NCI-H2107 (cell line): ENCODE results near the gene DYNC1LI2.
A peak's percentile ranks its signal among the peaks of the same experiment; 100 is the strongest.

Experiments
- DNase-seq: peaks from one replicate; lab custom pipeline; 2025; lab: John Stamatoyannopoulos, UW

The DYNC1LI2 gene

DNA sequence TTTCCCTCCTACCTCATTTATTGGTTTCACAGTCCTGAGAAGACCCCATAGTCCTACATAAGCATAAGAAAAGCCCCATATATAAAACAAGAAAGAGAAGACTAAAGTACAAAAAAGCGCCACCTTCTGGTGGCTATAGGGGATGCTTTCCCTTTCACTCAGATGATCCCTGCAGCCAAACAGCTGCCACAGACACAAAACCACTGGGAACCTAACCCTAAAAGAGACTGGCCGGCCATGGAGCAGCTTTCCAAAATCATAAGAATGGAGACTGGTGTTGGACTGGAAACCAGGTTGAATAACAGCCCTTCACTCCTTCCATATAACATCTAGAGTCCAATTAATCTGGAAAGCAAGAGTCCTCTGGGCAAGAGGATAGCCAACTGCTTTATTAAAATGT, 11.4 kb downstream of the DYNC1LI2 start:
- no peak for DNase-seq

DNA sequence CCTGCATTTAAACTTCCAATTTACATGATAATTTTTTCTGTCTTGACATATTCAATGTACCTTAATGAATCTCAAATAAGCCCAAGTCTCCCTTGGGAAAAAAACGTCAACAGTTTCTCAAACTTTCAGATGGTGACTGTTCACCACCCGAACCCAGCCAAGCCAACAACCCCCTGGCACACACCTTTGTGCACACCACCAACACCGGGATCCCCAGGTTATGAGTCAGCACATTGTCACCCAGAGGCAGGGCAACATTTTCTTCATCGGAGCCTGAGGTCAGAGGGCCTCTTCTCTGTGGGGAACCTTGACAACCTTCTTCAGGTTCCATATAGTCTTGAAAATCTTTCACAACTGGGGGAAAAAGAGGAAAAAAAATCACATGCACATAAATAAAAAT, 15.5 kb downstream of the DYNC1LI2 start:
- no peak for DNase-seq

DNA sequence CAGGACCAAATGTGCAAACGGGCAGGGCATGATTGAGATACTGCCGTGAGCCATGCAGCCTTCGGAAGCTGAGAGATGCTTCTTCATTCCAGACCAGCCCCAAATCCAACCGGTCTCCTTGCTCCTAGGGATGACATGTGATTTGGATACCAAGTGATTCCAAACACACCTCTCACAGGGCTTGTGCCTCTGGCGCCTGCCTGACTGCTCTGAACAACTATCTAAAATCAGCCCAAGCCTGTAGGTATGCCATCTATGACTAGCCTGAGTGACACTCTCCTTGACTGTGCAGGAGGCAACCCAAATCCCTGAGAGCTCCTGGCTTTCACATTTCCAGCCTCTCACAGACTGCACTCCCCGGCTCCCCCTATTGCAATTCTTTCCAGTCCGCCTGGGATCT, 20.3 kb downstream of the DYNC1LI2 start:
- DNase-seq, result no peak

DNA sequence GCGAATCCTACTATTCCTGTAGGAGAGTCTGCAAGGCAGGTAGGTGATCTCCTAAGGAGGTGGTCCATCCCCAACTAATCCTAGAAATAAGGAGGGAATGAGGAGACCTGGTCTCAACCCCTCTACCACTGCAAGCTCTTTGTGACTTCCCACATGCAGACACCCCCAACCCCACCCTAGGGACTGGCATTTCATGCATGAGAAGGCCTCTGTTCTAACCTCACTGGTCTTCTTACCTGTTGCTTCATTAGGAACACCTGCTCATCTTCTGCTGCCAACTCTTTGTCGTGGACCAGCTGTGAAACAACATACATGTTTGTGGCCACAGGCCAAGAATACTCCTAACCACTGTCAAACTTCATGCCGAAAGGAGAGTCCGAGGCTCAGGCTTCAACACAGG, 22.6 kb downstream of the DYNC1LI2 start:
- no peak for DNase-seq

DNA sequence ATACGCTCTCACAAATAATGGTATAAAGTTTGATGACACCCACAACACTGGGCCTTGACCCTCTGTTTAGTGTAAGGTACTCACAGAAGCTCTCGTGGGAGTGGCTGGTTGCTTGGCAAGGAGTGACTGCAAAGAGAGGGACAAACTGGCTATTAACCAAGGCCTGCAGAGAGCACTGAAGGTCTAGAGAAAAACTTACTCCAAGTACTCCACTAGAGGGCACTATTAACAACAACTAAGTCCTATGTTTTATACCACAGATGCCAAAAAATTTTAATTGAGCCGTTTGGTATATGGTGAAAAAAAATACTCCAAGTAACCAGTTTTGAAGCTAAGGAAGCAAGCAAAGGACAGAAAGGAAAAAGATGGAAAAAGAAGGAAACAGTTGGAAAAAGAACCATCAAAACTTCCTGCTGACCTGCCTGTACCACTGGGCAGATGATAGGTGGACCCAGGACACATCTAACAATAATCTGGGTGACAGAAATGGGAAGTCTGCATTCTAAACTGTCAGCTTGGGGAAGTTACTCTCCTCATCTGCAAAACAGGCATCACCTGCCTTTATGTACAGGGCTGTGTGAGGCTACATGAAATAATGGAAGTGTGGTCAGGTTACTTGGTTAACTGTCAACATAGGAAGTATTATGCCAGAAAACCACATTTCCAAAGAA, 23.2 kb downstream of the DYNC1LI2 start:
- DNase-seq, result peak; percentile 34

DNA sequence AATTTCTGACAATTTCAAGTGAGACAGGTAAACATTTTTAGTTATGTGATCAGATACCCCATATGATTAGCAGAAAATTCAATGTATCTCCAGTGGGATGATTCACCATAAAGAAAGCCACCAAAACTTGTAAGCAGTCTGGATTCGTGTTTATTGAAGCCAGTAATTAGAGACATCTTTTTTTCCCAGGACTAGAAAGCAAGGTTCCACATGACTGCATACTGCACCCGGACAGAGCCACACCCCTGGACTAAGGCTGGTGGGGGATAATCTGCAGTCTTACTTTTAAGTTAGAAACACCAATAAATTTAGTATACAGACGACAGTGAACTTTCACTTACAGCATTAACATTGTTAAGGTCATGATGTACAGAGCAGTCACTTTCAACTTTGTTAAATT, 30.6 kb downstream of the DYNC1LI2 start:
- DNase-seq, result no peak

DNA sequence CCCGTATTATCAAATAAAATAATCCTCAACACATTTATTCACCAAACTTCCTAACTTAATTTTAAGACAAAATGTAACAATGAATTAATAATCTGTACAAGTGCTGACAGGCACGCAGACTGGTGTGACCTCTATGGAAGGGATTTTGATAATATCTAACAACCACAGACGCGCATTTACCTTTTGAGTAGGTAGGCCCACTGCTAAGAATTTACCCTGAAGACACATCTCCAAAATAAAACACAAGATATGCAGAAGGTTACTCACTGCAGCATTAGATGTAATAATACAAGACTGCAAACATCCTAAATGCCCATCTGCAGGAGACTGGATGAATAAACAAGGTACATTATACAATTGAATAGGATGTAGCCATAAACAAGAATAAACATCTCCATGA, 32.2 kb downstream of the DYNC1LI2 start:
- DNase-seq, result no peak

DNA sequence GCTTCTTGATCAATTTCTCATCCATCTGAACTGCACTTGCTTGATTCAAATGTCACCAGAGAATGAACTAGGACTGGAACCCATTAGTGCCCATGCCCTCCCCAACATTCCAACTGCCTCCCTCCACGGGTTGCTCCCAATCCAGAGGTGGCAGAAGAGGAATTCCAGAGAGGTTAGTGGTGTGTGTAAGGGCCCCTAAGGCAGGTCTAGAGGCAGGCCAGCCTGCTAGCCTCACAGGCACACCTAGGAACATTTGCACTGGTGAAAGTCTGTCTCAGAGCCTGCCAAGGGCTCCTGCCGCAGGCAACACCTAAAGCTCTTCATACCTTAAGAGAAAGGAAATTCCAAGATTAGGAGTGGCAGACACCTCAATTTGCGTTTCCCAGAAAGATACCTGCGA, 33.6 kb downstream of the DYNC1LI2 start:
- DNase-seq, result no peak

DNA sequence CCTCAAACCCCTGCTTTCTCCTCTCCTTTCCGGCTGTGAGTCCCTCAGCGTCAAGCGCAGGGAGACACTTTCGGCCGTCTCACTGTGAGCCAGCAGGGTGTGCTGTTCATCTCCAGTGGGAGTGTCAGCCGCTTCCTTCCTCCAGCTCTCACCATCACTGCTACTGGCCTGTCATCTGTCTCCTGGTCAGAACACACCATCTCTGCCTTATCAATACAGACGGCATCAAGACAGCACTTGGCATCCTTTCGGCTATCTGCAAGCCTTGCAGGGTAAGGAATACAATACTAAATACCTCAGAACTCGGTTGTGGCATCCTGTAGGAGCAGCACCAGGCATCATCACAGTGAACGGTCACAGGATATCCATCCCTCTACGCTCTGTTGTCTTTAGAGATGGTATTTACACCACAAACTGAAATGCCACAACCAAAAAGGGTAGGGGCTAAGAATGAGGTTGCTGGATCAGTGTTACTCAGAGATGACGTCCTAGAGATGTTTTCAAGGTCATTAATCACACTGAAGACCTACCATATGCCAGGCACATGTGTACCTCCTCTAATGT, 34.2 kb downstream of the DYNC1LI2 start:
- DNase-seq, result no peak

DNA sequence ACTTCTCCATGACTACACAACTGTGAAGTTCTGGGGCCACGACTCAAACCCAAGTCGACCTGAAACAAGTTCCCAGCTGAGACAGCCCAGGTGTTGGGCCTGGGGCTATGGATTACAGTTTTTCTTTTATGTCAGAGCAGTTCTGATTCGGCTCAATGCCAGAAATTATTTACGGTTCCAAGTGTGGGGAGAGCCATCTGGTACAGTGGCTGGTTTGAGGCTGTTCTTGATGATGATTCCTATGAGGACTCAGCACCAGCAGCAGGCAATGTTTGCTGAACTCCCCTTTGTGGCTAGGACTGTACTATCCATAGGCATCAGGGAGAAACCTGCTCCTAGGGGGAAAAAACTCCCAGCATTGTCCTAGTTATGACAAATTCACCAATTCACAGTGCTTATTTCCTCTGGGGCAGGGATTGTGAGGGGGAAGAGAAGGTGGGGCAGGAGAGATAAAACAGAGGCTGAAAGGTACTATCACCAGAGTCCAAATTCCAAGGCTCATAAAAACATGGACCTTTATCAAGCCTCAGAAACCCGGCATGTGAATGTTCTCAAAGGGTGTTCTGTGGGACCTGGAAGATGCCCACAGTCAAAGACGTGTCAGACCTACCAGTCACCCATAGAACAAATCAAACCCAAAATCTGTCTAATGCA, 36.6 kb downstream of the DYNC1LI2 start:
- no peak for DNase-seq

DNA sequence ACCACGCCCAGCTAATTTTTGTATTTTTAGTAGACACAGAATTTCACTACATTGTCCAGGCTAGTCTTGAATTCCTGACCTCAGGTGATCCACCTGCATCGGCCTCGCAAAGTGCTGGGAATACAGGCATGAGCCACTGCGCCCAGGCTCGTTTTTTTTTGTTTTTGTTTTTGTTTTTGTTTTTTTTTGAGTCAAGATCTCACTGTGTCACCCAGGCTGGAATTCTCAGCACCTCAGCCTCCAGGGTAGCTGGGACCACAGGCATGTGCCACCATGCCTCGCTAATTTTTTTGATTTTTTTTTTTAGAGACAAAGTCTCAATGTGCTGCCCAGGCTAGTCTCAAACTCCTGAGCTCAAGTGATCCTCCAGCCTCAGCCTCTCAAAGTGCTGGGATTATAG, 37.3 kb downstream of the DYNC1LI2 start:
- DNase-seq, result no peak

DNA sequence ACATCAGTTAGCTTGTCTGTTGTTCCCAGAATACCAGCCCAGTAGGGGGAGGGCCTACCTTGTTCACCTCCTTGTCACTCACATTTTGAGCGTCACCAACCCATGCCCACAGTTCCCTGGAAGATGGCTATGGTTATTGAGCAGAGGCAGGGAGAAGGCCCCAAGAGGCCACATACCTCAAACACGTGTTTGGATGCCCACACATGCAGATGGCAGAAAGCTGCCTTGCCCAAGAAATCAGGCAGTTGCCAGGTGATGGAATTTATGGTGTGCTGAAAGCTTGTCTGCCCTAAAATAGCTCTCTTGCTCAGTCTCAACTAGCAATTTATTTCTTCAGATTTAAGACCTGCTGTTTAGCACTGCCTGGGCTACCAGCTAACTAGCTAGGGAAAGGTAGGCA, 38.3 kb downstream of the DYNC1LI2 start:
- no peak for DNase-seq

DNA sequence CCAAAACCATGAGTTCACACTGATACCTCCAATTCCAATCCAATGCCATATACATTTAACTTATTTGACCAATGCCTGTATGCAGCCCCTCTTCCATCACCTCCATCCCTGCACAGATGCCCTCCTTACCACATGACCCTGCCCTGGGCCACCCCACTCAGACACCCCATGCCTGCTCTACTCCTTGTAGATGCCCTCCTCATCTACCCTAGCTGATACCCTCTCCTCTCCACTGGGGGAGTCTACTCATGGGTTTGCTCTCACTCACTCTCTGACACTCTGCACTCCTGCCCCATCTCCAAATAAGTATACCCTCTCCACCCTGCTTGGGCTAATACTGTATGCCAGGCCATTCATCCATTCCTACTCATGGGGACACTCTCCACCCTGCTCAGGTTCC, 38.9 kb downstream of the DYNC1LI2 start:
- no peak for DNase-seq

DNA sequence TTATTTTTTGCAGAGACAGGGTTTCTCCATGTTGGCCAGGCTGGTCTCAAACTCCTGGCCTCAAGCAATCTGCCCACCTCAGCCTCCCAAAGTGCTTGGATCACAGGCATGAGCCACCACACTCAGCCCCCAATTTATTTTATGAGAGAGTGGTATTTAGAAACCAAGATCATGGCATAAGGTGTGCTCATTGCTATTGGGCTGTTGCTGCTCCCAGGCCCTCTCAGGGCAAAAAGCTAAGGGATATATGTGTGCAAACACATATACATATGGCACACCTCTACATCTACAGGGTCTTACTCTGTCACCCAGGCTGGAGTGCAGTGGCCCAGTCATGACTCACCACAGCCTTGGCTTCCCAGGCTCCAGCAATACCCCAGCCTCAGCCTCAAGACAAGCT, 39.8 kb downstream of the DYNC1LI2 start:
- DNase-seq, result no peak

DNA sequence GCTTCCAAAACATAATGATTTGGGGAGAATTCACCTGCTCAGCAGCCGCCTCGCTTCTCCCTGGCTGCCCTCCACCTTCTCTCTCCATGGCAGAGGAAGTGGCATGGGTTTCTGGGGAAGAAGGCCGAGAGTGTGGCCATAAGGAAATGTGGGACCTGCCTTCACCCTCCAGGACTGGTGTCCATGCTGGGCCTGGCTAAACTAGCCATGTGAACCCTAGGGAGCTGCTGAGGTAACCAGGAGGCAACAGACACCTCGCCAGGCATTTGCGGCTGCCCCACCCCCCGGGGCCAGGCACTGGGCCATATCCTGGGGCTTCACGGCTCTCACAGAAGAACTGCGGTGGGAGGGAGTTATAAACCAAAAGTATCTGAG, 44.9 kb downstream of the DYNC1LI2 start:
- no peak for DNase-seq

DNA sequence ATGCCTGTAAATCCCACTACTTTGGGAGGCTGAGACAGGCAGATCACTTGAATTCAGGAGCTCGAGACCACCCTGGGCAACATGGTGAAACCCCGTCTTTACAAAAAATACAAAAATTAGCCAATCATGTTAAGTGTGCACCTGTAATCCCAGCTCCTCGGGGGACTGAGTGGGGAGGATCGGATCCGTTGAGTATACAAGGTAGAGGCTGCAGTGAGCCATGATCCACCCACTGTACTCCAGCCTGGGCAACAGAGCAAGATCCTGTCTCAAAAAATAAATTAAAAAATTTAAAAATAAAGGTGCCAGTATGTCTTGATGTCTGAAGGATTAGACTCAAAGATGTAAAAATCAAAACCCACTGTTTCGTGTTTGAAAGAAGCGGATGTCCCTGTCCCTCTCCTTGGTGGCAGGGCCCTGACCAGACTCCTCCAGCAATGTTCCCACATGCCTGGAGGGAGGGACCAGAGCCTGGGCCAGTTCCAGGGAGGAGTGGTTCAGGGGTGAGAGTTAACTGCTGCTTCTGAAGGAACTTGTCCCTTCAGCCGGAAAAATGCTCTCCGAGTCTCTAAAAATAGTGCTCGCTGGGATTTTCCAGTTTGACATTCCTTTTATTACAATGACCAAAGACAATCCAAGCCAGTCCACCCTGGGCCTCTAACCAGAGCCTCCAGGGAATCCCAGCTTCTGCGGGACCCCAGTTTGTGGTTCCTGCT, 45.5 kb downstream of the DYNC1LI2 start:
- no peak for DNase-seq

DNA sequence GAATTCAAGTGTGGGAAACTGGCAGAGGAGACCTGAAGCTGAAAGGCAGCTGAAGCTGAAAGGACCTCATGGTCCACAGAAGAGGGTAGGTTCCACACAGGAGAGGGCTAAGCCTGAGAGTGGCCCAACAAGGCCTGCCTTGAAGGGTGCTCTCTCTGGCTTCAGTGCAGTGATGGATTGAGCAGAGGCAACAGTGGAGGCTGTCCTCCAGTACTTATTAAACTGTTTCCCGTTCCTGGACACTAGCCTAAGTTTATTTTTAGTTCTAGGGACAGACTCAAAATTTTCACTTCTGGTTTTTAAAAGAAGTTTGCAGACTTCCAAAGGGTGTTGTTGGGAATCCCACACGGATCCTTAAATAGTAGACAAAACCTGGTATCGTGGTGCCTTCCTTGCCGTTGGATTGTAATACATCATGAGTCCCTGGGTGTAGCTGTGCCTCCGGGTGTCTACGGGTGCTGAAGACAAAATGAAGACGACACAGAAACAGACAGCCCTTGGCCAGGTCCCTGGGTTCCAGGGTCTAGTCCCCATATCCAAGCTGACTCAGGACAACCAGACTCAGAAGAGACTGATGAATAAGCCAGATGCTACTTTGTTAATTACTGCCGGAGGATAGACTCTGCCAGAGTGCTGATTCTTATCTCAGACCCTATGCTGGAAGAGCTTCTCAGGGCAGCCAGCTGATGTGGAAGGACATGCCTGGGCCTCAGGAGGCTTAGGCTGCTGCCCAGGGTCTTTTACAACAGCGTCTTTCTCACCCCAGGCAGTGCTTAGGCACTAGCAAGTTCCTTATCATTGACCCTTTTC, 47.8 kb downstream of the DYNC1LI2 start:
- DNase-seq, result no peak

DNA sequence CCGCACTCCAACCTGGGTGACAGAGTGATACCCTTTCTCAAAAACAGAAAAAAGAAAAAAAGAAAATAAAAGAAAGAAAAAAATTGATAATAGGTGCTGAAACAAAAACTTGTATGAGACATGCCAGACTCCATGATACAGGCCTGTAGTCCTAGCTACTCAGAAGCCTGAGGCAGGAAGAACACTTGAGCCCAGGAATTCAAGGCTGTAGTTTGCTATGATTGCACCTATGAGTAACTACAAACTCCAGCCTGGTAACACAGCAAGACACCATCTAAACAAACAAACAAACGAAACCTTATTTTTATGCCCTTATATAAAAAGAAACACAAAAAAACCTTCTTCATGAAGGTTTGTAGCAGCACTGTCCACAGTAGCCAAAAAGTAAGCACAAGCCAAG, 49.9 kb downstream of the DYNC1LI2 start:
- DNase-seq, result no peak

DNA sequence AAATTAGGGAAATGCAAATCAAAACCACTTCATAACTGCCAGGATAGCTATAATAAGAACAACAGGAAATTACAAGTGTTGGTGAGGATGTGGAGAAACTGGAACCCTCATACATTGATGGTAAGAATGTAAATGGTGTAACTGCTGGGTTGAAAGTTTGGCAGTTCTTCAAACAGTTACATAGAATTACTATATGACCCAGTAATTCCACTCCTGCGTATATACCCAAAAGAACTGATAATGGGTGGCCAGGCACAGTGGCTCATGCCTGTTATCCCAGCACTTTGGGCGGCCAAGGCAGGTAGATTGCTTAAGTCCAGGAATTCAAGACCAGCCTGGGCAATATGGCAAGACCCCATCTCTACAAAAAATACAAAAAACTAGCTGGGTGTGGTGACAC, 50.4 kb downstream of the DYNC1LI2 start:
- no peak for DNase-seq

DNA sequence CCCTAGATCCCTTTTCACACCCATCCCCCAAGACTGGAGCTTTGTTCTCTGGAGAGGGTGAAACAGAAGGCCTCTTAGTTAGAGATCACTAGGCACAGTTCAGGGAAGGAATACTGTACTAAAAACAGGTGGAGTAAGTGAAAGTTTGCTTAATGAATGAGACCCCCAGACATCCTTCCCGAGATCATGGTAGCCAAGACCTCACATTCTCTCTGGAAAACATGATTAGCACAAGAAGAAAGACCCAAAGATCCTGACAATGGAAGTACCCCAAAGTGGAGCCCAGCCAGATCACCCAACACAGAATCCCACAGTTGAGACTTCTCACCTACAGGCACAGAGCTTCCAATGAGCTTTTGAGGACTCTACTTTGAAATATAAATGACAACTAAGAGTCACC, 51.5 kb downstream of the DYNC1LI2 start:
- no peak for DNase-seq

DNA sequence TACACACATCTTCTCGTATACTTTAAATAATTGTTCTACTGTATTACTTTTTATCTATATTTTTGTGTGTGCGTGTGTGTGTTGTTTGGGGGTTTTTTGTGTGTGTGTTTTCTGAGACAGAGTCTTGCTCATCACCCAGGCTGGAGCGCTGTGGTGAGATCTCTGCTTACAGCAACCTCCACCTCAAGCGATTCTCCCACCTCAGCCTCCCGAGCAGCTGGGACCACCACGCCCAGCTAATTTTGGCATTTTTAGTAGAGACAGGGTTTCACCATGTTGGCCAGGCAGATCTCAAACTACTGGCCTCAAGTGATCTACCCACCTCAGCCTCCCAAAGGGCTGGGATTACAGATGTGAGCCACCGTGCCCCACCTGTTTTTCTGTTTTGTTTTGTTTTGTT, 53.4 kb downstream of the DYNC1LI2 start:
- no peak for DNase-seq
